ENCODE measurements around the gene KRT78.

Gene KRT78

DNA sequence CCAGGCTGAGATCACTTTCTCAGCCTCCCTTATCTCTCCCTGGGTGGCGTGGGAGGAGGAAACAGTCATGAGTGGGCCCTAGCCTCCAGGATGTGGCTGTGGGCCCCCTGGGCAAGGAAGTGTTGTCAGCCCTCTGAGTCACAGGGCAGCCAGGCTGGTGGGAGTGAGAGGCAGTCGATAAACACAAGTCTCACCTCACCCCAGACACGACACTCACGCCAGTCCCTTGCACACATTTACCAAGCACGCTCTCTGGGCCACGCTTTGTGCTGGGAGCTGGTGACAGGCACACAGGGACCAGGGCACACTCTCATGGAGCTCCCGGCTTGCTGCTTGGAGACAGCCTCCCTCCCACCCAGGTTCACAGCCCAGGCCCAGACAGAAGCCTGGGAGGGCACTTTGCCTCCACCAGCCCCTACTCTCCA lies 12.7 kb downstream of the KRT78 start:
- no peaks in the 10 kb centered on the region for H3K9me3 ChIP-seq (ENCODE audit: control insufficient read depth, insufficient read depth, low read length)
- no peak overlapping the region for H3K4me2 ChIP-seq (ENCODE audit: low read length)
- no peaks in the 10 kb centered on the region for H3K9me2 ChIP-seq (replicated peaks; ENCODE audit: control insufficient read depth, low read length)
- H3K27ac ChIP-seq (ENCODE audit: low read depth, low read length) = no peak overlapping the region
- H3K4me3 ChIP-seq (ENCODE audit: low read length) = no peak overlapping the region
- no peaks in the 10 kb centered on the region for H4K20me1 ChIP-seq (ENCODE audit: control insufficient read depth, insufficient read depth, low read depth, low read length)
- H3K36me3 ChIP-seq (ENCODE audit: control insufficient read depth, low read length) = no peaks in the 10 kb centered on the region
- no peaks in the 10 kb centered on the region for H3K4me1 ChIP-seq (ENCODE audit: control insufficient read depth, low read length)
- no peak for TF ChIP-seq EZH2phosphoT487 (IDR thresholded peaks at IDR 0.05; ENCODE audit: borderline replicate concordance, low read length)
- no peaks in the 10 kb centered on the region; the same call in 1 of the 2 replicates for H3K27me3 ChIP-seq (ENCODE audit: control insufficient read depth, low read length)
- H3F3A ChIP-seq (ENCODE audit: control insufficient read depth, insufficient read depth) = no peaks in the 10 kb centered on the region
- H3K79me2 ChIP-seq (ENCODE audit: control insufficient read depth, low read length) = no peaks in the 10 kb centered on the region

DNA sequence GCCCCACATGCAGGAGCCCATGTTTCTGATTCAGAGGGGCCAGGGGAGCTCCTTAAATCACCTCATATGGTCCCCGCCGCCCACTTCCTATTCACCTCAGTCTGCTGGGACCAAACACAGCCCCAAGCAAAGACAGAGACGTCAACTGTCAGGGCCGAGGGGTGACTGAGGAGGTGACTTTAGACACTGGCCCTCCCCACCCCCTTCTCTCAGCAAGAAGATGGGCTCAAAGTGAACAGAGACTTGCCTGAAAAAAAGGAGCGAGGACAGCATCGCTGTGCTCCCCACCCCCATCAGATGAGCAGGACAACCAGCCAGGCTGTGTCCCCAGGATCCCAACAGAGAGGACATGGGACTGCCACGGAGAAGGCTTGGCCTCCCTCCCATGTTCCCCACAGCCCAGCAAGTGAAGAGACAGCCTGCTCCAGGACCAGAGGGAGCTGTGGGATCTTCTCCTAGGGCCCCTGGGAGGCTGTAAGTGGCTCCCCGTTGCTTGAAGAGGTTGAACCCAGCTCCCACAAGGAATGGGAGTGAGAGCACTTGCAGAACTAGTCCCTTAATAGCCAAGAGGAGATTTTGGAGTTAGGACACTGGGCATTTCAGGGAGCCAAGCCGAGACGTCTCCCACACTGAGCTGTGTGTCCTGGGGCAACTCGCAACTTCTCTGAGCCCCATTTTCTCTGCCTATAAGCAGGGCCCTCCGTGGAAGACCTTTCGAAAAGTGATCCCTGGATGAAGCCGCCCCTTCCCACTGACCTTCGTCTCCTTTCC lies 13.3 kb downstream of the KRT78 start:
- no peak overlapping the region for H3K27ac ChIP-seq (ENCODE audit: low read depth, low read length)
- H3K4me3 ChIP-seq (ENCODE audit: low read length) = no peak overlapping the region
- H3K36me3 ChIP-seq (ENCODE audit: control insufficient read depth, low read length) = no peaks in the 10 kb centered on the region
- H3K4me2 ChIP-seq (ENCODE audit: low read length) = no peak overlapping the region
- H3K79me2 ChIP-seq (ENCODE audit: control insufficient read depth, low read length) = no peaks in the 10 kb centered on the region
- H3K9me3 ChIP-seq (ENCODE audit: control insufficient read depth, insufficient read depth, low read length) = no peaks in the 10 kb centered on the region
- H3K9me2 ChIP-seq (replicated peaks; ENCODE audit: control insufficient read depth, low read length) = no peaks in the 10 kb centered on the region
- H3K27me3 ChIP-seq (ENCODE audit: control insufficient read depth, low read length) = no peaks in the 10 kb centered on the region; the same call in 1 of the 2 replicates
- TF ChIP-seq, protein P1, sequence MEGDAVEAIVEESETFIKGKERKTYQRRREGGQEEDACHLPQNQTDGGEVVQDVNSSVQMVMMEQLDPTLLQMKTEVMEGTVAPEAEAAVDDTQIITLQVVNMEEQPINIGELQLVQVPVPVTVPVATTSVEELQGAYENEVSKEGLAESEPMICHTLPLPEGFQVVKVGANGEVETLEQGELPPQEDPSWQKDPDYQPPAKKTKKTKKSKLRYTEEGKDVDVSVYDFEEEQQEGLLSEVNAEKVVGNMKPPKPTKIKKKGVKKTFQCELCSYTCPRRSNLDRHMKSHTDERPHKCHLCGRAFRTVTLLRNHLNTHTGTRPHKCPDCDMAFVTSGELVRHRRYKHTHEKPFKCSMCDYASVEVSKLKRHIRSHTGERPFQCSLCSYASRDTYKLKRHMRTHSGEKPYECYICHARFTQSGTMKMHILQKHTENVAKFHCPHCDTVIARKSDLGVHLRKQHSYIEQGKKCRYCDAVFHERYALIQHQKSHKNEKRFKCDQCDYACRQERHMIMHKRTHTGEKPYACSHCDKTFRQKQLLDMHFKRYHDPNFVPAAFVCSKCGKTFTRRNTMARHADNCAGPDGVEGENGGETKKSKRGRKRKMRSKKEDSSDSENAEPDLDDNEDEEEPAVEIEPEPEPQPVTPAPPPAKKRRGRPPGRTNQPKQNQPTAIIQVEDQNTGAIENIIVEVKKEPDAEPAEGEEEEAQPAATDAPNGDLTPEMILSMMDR (IDR thresholded peaks at IDR 0.05; ENCODE audit: low read depth, low read length, poor library complexity, severe bottlenecking) = no peak
- no peak for TF ChIP-seq EZH2phosphoT487 (IDR thresholded peaks at IDR 0.05; ENCODE audit: borderline replicate concordance, low read length)
- H3K4me1 ChIP-seq (ENCODE audit: control insufficient read depth, low read length) = no peaks in the 10 kb centered on the region
- H4K20me1 ChIP-seq (ENCODE audit: control insufficient read depth, insufficient read depth, low read depth, low read length) = no peaks in the 10 kb centered on the region
- H3F3A ChIP-seq (ENCODE audit: control insufficient read depth, insufficient read depth) = no peaks in the 10 kb centered on the region

DNA sequence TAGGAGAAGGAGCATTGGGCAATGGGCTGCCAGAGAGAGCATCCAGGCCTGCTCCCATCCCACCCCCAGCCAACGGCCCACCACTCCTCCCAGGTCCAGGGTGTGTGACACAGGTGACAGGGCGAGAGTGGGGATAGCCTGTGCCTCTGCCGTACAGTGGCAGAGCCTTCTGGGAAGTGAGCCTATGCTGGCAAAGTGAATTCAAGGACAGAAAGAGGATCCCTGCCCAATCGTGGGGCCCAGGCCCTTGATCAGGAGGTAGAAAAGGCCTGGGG lies 14.1 kb downstream of the KRT78 start:
- Histone ChIP-seq H3K9me2 (replicated peaks; ENCODE audit: control insufficient read depth, low read length) (no peaks in the 10 kb centered on the region), H3K4me1 (ENCODE audit: control insufficient read depth, low read length) (no peaks in the 10 kb centered on the region), H3K9me3 (ENCODE audit: control insufficient read depth, insufficient read depth, low read length) (no peaks in the 10 kb centered on the region), H3K36me3 (ENCODE audit: control insufficient read depth, low read length) (no peaks in the 10 kb centered on the region), H3F3A (ENCODE audit: control insufficient read depth, insufficient read depth) (no peaks in the 10 kb centered on the region), H3K27ac (ENCODE audit: low read depth, low read length) (no peak overlapping the region), H3K79me2 (ENCODE audit: control insufficient read depth, low read length) (no peaks in the 10 kb centered on the region), H4K20me1 (ENCODE audit: control insufficient read depth, insufficient read depth, low read depth, low read length) (no peaks in the 10 kb centered on the region), H3K4me2 (ENCODE audit: low read length) (no peak overlapping the region), H3K4me3 (ENCODE audit: low read length) (no peak overlapping the region), H3K27me3 (ENCODE audit: control insufficient read depth, low read length) (peaks cover 4% of the 10 kb centered on the region)
- no peak for TF ChIP-seq EZH2phosphoT487 (IDR thresholded peaks at IDR 0.05; ENCODE audit: borderline replicate concordance, low read length)
- TF ChIP-seq, protein P1 (IDR thresholded peaks at IDR 0.05; ENCODE audit: low read depth, low read length, poor library complexity, severe bottlenecking) = no peak

DNA sequence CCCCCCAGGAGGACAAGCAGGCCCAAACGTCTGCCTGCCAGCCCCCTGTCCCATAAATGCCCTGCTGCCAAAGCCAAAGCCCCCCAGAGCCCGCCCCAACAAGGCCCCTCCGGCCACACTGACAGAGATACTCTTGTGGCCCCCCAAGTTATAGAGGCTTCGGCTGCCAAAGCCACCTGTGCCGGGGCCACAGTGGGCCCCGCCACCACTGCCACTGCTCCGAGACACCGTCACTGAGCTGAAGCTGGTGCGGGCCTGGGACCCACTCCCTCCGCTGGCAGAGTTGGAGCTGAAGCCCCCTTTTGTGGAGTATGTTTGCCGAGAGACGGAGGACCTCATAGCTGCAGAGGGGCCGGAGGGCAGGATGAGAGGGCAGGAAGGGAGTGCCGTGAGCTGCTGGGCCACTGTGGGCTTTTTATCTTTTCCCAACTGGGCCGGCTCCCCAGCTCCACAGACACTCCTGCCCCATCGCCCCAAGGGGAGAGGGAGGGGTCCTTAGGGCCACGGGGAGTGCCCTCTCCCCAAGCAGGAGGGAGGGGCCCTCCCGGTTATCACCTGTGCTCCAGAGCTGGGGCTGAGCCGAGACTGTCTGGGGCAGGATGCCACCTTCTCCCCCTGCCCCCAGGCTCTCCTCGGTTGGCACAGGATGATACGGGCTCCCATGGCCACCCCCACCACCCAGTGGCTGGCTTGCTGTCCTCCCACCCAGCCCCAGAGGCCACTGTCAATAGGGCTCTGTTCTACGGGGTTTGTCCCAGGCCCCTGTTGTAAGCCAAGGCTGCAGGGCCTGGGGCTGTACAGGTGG lies 14.7 kb downstream of the KRT78 start, which contains the start of gene KRT79:
Gene KRT79, minus strand, starts transcription at position 390 of the 805 bp plus-strand sequence. Its CDS starts 51 bp downstream, at position 339.
- Histone ChIP-seq H3K9me3 (ENCODE audit: control insufficient read depth, insufficient read depth, low read length) (no peaks in the 10 kb centered on the region), H3K36me3 (ENCODE audit: control insufficient read depth, low read length) (no peaks in the 10 kb centered on the region), H3K4me2 (ENCODE audit: low read length) (no peak within 1 kb of the TSS), H3K4me1 (ENCODE audit: control insufficient read depth, low read length) (no peaks in the 10 kb centered on the region), H3K27ac (ENCODE audit: low read depth, low read length) (no peak within 1 kb of the TSS), H3K4me3 (ENCODE audit: low read length) (no peak within 1 kb of the TSS), H3K9me2 (replicated peaks; ENCODE audit: control insufficient read depth, low read length) (no peaks in the 10 kb centered on the region), H3F3A (ENCODE audit: control insufficient read depth, insufficient read depth) (no peaks in the 10 kb centered on the region), H3K79me2 (ENCODE audit: control insufficient read depth, low read length) (no peaks in the 10 kb centered on the region), H4K20me1 (ENCODE audit: control insufficient read depth, insufficient read depth, low read depth, low read length) (no peaks in the 10 kb centered on the region), H3K27me3 (ENCODE audit: control insufficient read depth, low read length) (peaks cover 4% of the 10 kb centered on the region)
- no peak for TF ChIP-seq EZH2phosphoT487 (IDR thresholded peaks at IDR 0.05; ENCODE audit: borderline replicate concordance, low read length)
- TF ChIP-seq, protein P1 (IDR thresholded peaks at IDR 0.05; ENCODE audit: low read depth, low read length, poor library complexity, severe bottlenecking) = no peak
